PFSK-1 (cell line): ENCODE data around the gene TMSB10.

Experiments
- POLR2AphosphoS5 ChIP-seq: IDR thresholded peaks from 2 replicates; pipeline ENCODE4 v1.6.1; 2012; ENCODE audit warnings: low read depth, mild to moderate bottlenecking, control low read depth, low read length, moderate library complexity
- SIN3A ChIP-seq: IDR thresholded peaks from 2 replicates; pipeline ENCODE4 v1.6.1; 2012; ENCODE audit warnings: mild to moderate bottlenecking, low read length, moderate library complexity, borderline replicate concordance; ENCODE audit not compliant: insufficient read depth
- TAF1 ChIP-seq: IDR thresholded peaks from 2 replicates; pipeline ENCODE4 v1.6.1; 2012; ENCODE audit warnings: low read length, control low read depth, borderline replicate concordance; ENCODE audit not compliant: insufficient read depth

DNA sequence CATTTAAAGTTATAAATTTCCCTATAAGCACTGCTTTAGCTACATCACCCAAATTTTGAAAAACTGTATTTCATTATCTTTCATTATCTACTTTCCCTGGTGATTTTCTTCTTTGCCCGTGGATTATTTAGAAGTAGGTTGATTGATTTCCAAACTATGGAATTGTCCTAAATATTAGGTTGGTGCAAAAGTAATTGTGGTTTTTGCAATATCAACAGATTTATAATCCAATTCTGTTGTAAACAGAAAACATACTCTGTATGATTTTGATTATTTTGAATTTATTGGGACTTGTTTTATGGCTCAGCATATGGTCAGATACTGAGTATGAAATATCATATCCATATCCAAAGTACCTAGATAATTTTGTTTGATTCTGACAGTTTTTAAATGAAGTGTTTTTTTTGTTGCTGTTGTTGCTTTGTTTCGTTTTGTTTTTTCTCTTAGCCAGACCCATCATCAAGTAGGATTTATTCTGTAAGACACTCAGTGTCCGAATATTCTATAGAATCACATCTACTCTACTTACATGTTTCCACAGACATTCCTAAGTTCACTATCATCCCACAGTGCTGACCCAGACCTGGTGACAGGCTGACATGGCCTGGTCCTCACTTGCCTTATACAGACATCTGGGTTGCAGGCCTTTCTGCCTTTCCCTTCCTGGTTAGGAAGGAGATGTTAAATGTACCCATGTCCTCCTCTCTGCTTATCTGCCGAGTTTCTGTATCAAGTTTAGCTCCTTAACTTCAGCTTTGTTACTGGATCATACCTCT lies 22.5 kb upstream of the TMSB10 start:
- TF ChIP-seq TAF1 (no peak), POLR2AphosphoS5 (no peak), SIN3A (no peak)
